ENCODE measurements around the gene TMEM109. TPM values are rescaled to one million over a fixed set of nuclear protein-coding genes. Genes with fewer than 3 reads are reported as not detected.

TMEM109 gene
- total and polyA plus RNA-seq, 2 of the 13 experiments (the other 11 are each of a cell fraction or from before 2014, with no cell fraction given) = 7.7 to 18.0 TPM

GRCh38 chr11:60880643-60881282, 33.2 kb upstream of the TMEM109 start (continued):
- TF ChIP-seq THAP11 (CRISPR knock-in tag; IDR thresholded peaks at IDR 0.05) (peak; percentile 85), NR1H2 (CRISPR knock-in tag; IDR thresholded peaks at IDR 0.05; ENCODE audit: borderline replicate concordance, low read depth) (no peak; the same call in 1 of the 2 replicates), DPF2 (CRISPR knock-in tag; IDR thresholded peaks at IDR 0.05; ENCODE audit: borderline replicate concordance, low read depth) (peak; percentile 94), ZNF260 (CRISPR knock-in tag; IDR thresholded peaks at IDR 0.05; ENCODE audit: borderline replicate concordance, low read depth) (no peak), ZNF770 (CRISPR knock-in tag; IDR thresholded peaks at IDR 0.05) (no peak), SUZ12 (IDR thresholded peaks at IDR 0.05; ENCODE audit: low read depth, low read length) (no peak), PHF8 (CRISPR knock-in tag; IDR thresholded peaks at IDR 0.05) (0 out of 2 replicates have a peak, but pooled peaks have one; percentile 36), ZNF607 (CRISPR knock-in tag; IDR thresholded peaks at IDR 0.05; ENCODE audit: borderline replicate concordance) (0 out of 2 replicates have a peak, but pooled peaks have one; percentile 48), KLF6 (CRISPR knock-in tag; IDR thresholded peaks at IDR 0.05) (0 out of 2 replicates have a peak, but pooled peaks have one; percentile 49), ZNF382 (CRISPR knock-in tag; IDR thresholded peaks at IDR 0.05; ENCODE audit: borderline replicate concordance) (no peak), BHLHE40 (IDR thresholded peaks at IDR 0.05; ENCODE audit: low read length) (peak; percentile 73), ELF3 (CRISPR knock-in tag; IDR thresholded peaks at IDR 0.05) (peak; percentile 87), NCOA1 (CRISPR knock-in tag; IDR thresholded peaks at IDR 0.05) (no peak), ZMYM2 (CRISPR knock-in tag; IDR thresholded peaks at IDR 0.05) (peak; percentile 61; the same call in 1 of the 2 replicates), MEIS1 (CRISPR knock-in tag; IDR thresholded peaks at IDR 0.05; ENCODE audit: borderline replicate concordance) (peak; percentile 98), FLYWCH1 (CRISPR knock-in tag; IDR thresholded peaks at IDR 0.05) (no peak), ATF4 (CRISPR knock-in tag; IDR thresholded peaks at IDR 0.05) (peak in 1 of 2 experiments; percentile 80; a peak in 2 of 4 replicates)
- TF ChIP-seq, protein P1, sequence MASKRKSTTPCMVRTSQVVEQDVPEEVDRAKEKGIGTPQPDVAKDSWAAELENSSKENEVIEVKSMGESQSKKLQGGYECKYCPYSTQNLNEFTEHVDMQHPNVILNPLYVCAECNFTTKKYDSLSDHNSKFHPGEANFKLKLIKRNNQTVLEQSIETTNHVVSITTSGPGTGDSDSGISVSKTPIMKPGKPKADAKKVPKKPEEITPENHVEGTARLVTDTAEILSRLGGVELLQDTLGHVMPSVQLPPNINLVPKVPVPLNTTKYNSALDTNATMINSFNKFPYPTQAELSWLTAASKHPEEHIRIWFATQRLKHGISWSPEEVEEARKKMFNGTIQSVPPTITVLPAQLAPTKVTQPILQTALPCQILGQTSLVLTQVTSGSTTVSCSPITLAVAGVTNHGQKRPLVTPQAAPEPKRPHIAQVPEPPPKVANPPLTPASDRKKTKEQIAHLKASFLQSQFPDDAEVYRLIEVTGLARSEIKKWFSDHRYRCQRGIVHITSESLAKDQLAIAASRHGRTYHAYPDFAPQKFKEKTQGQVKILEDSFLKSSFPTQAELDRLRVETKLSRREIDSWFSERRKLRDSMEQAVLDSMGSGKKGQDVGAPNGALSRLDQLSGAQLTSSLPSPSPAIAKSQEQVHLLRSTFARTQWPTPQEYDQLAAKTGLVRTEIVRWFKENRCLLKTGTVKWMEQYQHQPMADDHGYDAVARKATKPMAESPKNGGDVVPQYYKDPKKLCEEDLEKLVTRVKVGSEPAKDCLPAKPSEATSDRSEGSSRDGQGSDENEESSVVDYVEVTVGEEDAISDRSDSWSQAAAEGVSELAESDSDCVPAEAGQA (IDR thresholded peaks at IDR 0.05; ENCODE audit: low read depth) = no peak
- TF ChIP-seq, protein P1 (CRISPR knock-in tag; IDR thresholded peaks at IDR 0.05; ENCODE audit: borderline replicate concordance) = no peak
- TF ChIP-seq, protein P2, sequence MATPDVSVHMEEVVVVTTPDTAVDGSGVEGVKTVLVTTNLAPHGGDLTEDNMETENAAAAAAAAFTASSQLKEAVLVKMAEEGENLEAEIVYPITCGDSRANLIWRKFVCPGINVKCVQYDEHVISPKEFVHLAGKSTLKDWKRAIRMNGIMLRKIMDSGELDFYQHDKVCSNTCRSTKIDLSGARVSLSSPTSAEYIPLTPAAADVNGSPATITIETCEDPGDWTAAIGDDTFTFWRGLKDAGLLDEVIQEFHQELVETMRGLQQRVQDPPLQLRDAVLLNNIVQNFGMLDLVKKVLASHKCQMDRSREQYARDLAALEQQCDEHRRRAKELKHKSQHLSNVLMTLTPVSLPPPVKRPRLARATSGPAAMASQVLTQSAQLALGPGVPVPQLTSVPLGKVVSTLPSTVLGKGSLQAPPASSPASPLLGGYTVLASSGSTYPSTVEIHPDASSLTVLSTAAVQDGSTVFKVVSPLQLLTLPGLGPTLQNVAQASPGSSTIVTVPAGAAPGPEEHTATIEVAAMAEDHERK (CRISPR knock-in tag; IDR thresholded peaks at IDR 0.05; ENCODE audit: low read depth) = no peak
